Measurements from ENCODE around the gene ZCCHC17.

ZCCHC17 gene

GRCh38 chr1:31397360-31398095 lies 100.7 kb downstream of the ZCCHC17 start:
- no peak for DNase-seq

- no peak for DNase-seq
These were observed 101.4 kb downstream of the ZCCHC17 start for GRCh38 chr1:31398246-31398645.

DNA sequence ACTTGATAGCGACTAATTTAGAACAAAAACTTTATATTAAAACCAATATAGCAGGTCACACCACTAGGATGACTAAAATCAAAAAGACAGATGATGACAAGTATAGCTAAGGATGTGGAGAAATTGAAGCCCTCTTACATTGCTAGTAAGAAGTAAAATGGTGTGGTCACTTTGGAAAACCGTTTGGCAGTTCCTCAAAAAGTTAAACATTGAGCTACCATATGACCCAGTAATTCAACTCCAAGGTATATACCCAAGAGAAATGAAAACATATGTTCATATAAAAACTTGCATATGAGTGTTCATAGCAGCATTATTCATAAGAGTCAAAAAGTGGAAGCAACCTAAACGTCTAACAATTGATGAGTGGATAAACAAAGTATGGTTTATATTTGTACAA lies 103.1 kb downstream of the ZCCHC17 start:
- no peak for DNase-seq

- no peak for DNase-seq
These were observed 103.6 kb downstream of the ZCCHC17 start for GRCh38 chr1:31400393-31400792.

DNA sequence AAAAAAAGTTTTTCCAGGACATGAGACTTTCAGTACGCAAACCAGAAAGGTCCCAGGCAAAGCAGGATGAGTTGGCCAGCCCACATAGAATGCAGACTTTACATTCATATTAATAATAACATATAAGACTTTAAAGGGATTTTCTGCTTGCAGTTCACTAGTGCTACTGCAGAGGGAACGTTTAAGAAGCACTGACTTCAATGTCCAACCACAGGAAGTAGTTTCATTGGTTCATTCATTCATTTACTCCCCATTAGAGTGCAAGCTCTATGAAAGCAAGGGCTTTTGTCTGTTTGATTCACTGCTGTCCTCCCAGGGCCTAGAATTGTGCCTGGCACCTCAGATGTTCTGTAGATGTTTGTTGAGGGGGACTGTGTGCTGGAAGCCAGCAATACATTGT lies 104.4 kb downstream of the ZCCHC17 start:
- DNase-seq: no peak

DNA sequence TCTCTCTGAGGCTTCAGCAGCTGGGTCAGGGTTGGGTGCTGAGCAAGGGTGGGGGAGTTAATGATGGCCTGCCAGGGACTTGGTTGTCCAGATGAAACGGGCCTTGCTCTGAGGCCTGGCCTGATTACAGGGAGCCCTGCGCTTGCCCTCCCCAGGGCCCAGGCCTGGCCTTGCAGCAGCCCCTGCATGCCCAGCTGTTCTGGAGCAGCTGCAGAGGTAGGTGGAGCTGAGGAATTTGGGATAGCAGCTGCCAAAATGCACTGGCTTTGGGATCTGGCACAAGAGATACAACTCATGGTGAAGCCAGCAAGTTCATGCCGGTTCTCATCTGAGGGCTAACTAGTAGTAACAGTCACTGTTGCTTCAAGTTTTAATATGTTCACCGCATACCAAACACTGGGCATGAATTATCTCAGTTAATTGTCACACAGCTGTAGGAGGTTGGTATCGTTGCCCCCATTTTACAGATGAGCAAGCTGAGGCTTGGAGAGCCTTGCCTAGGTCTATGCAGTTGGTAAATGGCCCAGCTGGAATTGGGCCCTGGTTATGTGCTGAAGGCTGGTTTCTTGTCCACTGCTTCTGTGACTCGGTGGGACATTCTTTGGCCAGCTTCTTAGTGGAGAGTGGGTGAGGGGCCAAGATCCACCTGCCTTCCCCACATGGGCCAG lies 108.9 kb downstream of the ZCCHC17 start:
- DNase-seq: no peak

DNA sequence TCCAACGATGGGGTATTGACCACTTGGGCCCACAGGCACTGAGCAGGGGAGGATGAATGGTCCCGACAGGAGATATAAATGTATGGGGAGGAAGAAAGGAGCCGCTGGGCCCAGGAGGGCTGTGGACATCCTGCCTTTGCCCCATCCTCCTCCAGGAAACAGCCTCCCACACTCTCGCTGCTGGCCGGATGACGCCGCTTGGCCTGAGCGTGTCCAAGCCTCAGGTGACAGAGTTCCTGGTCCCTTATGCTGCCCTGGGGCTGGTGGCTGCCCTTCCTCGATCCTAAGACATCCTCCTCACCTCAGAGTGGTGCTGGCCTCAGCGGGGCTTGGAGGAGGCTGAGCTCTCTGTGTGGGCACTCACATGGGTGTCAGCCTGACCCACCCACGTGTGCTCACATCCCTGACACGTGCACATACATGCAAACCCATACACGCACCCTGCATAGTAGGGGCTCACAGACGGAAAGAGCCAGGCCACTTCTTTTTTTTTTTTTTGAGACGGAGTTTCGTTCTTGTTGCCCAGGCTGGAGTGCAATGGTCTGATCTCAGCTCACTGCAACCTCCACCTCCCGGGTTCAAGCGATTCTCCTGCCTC lies 110.3 kb downstream of the ZCCHC17 start:
- DNase-seq: no peak

GRCh38 chr1:31408788-31409318 lies 112.0 kb downstream of the ZCCHC17 start:
- DNase-seq: no peak

- DNase-seq: no peak
These were observed 113.4 kb downstream of the ZCCHC17 start for GRCh38 chr1:31409946-31410858.

DNA sequence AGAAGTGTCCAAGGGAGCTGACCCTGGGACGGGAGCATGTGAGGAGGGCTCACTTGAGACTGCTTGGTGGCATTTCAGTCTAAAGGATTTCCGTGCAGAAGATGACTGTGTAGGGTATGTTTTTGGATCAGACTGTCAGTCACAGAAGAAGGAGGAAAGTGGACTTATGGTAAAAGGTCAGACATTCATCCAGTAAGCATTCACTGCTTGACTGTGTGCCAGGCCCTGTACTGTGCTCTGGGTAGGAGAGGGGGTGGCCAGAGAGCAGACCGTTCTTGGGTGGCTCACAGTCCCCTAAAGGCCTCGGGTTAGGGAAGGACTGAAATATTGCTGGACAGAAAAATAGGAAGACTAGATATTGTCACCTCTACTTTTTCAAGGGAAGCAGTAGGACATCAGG lies 114.0 kb downstream of the ZCCHC17 start:
- DNase-seq: no peak

DNA sequence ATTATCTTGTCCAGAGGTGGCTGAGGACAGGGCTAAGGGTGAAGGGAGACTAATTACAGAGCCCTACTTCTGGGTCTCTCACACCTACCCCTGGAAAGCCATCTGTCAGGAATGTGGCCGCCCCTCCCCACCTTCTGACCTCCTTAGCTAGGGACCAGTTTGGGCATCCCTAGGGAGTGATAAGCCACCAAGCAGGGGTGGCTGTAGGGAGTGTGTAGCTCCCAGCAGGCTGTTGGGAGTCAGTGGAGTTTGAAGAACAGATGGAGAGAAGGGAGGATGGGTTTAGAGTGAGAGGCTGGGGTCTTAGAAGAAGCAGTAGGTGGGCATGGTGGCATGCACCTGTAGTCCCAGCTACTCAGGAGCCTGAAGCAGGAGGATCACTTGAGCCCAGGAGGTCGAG lies 115.4 kb downstream of the ZCCHC17 start:
- DNase-seq: no peak

GRCh38 chr1:31412732-31413404 lies 116.0 kb downstream of the ZCCHC17 start, which contains the start of gene SERINC2:
Gene SERINC2 (plus strand): TSS chr1:31413213. CDS start chr1:31413266, 53 bp downstream.
- no peak for DNase-seq

DNA sequence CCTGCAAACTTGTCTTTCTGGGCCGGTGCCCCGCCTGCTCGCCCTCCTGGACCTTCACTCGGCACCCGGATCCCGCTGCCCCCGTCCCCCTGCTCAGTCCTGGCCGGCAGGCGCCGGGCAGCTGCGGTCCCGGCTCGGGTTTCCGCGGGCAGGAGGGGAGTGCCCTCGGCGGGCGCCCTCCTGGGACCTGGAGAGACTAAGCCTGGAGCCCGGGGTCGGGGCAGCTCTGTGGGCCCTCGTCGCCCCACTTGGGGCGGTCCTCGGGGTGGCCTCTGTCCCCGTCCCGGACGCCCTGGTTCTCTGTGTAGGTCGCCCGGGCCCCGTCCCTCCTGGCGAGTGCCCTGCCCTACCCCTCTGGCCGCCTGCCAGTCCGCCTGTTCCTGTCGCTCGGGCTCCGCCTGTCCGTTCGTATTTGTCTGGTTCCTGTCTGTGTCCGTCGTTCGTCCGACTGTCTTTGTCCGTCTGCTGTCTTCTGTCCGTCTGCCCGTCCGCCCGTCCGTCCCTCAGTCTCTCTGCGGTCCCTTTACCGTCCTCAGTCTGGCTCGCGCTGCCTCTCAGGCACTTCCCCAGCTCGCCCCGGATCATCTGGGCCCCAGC lies 116.7 kb downstream of the ZCCHC17 start:
- no peak for DNase-seq
